GM13976 (cell line): Measurements from ENCODE around the gene FDX2.

Experiments used
- DNase-seq: peaks from one replicate; pipeline ENCODE4 v3.0.0; 2012; ENCODE audit warnings: low spot score
- in situ Hi-C: fragments of 300-500 bp; cut with MboI; formaldehyde crosslinking; loops from one replicate; pipeline ENCODE4 v1.12.0; 2022; ENCODE audit warnings: low sequenced_read_pairs, mixed read lengths, inconsistent platforms; ENCODE audit not compliant: unreplicated experiment
- TF ChIP-seq, protein P1 (sequence below): IDR thresholded peaks from 2 replicates; pipeline ENCODE4 v1.5.1; 2012; ENCODE audit warnings: borderline replicate concordance, mild to moderate bottlenecking; ENCODE audit not compliant: insufficient read depth; ENCODE audit errors: extremely low read depth, missing control alignments, control extremely low read depth

The FDX2 gene

GRCh38 chr19:10333758-10334587 lies 18.2 kb upstream of the FDX2 start:
- TF ChIP-seq, protein P1, sequence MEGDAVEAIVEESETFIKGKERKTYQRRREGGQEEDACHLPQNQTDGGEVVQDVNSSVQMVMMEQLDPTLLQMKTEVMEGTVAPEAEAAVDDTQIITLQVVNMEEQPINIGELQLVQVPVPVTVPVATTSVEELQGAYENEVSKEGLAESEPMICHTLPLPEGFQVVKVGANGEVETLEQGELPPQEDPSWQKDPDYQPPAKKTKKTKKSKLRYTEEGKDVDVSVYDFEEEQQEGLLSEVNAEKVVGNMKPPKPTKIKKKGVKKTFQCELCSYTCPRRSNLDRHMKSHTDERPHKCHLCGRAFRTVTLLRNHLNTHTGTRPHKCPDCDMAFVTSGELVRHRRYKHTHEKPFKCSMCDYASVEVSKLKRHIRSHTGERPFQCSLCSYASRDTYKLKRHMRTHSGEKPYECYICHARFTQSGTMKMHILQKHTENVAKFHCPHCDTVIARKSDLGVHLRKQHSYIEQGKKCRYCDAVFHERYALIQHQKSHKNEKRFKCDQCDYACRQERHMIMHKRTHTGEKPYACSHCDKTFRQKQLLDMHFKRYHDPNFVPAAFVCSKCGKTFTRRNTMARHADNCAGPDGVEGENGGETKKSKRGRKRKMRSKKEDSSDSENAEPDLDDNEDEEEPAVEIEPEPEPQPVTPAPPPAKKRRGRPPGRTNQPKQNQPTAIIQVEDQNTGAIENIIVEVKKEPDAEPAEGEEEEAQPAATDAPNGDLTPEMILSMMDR, result no peak
- in situ Hi-C loops, result no loop called here
- DNase-seq, result no peak

- TF ChIP-seq, protein P1, result no peak
- peak; percentile 100 for DNase-seq
- in situ Hi-C loops, result no loop called here
Measured at GRCh38 chr19:10332965-10333757, 17.3 kb upstream of the FDX2 start, which contains the start of gene RAVER1. RAVER1 (minus strand) TSS chr19:10333529; CDS start chr19:10333507, 22 bp downstream.

DNA sequence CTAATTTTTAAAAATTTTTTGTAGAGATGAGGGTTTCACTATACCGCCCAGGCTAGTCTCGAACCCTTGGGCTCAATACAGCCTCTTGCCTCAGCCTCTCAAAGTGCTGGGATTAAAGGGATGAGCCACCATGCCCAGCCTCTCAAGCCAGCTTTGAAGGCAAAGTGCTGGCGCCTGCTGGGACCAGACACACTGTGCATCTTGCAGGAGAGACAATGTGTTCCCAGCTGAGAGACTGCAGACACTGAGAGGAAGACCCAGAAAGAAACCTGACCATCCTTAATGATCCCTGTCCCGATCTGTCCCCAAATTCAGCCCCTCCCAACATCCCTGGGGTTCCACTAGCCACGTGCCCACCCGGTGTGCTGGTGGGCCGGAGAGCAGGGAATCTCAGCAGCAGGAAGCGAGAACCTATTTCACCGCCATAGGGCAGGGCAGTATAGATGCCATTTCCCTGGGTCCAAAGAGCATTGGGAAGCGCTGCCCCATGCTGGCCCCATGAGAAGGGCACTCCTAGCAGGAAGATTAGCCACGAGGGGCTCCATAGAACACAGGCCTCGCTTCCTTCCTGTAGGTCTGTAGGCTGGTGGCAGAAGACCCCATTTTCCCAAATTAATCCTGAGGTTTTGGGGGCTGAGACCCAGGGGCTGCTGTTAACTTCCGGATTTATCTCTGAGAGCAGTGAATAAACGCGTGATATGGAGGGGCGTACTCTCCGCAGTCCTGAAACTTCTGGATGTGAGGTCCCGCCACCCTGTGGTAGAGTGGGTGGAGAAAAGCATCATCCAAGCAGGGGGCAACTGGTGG lies 16.5 kb upstream of the FDX2 start:
- in situ Hi-C loops, result no loop called here
- DNase-seq, result no peak

GRCh38 chr19:10329555-10329954 lies 13.7 kb upstream of the FDX2 start:
- TF ChIP-seq, protein P1, result no peak

More for the DNA sequence above, 16.5 kb upstream of the FDX2 start:
- TF ChIP-seq, protein P1, result no peak

DNA sequence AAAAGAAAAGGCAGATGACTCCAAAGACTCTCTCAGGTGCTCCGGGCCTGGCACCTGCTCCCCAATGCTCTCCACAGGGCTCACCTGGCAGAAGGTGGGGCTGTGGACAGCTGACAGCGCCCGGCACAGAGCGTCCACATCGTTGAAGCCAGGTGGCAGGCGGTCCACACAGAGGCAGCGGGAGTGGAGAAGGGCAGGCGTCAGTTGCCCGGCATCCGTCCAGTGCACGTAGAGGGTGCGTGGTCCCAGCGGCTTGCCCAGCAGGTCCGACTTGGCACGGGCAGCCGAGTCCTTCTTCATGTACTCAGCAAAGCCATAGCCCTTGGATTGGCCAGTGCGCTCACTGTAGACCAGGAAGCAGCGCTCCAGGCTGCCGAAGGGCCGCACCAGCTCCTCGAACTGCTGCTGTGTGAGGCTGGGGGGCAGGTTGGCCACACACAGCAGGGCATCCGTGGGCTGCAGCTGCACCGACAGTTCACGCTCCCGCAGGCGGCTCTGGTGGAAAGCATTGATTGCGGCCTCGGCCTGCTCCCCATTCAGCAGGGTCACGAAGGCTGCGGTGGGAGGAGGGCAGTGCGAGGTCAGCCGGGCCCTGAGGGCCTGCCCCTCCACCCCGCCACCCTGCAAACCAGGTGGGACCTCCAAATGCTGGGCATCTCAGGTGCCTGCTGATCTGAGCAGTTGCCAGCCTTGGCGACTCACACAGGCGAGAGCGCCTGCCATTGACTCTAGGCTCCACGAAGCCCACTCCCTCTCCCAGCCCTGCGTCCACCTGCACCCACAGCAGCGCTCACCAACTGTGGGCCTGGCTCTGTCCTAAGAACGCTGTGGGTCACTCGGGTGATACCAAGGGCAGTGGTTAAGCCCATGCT lies 13.0 kb upstream of the FDX2 start:
- in situ Hi-C loops, result no loop called here
- TF ChIP-seq, protein P1, result no peak
- DNase-seq, result no peak

More at GRCh38 chr19:10329555-10329954, 13.7 kb upstream of the FDX2 start:
- DNase-seq, result no peak
- in situ Hi-C loops, result no loop called here

GRCh38 chr19:10327793-10328192 lies 12.0 kb upstream of the FDX2 start:
- TF ChIP-seq, protein P1, result no peak
- in situ Hi-C loops, result no loop called here
- no peak for DNase-seq
